ENCODE measurements around the gene PDE11A.

DNA sequence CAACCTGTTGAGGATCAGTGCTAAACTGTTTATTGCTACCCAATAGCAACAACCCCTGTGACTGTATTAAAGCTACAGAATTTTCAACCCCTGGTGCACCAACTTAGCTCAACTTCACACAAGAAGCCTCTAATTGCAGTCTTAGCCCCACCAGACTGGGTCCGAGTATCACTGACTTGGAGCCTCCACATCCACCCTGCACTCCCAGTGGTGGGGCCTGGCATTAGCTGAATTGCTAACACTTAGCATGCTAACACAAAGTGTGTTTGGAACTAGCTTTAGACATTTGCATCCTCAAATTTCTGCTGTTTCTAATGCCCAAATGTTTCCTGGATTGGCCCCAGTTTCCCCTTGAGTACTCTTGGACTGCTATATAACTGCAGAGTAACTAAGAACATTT is 381.4 kb downstream of the PDE11A start:
- TF ChIP-seq POLR2A (IDR thresholded peaks at IDR 0.05), result no peak
- TF ChIP-seq, protein P1, sequence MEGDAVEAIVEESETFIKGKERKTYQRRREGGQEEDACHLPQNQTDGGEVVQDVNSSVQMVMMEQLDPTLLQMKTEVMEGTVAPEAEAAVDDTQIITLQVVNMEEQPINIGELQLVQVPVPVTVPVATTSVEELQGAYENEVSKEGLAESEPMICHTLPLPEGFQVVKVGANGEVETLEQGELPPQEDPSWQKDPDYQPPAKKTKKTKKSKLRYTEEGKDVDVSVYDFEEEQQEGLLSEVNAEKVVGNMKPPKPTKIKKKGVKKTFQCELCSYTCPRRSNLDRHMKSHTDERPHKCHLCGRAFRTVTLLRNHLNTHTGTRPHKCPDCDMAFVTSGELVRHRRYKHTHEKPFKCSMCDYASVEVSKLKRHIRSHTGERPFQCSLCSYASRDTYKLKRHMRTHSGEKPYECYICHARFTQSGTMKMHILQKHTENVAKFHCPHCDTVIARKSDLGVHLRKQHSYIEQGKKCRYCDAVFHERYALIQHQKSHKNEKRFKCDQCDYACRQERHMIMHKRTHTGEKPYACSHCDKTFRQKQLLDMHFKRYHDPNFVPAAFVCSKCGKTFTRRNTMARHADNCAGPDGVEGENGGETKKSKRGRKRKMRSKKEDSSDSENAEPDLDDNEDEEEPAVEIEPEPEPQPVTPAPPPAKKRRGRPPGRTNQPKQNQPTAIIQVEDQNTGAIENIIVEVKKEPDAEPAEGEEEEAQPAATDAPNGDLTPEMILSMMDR (IDR thresholded peaks at IDR 0.05), result no peak

All from adrenal gland (tissue), 5 donors.